Vagina (tissue), 2 donors: Measurements from ENCODE around the gene RNF113B. TPM values are rescaled to one million over a fixed set of nuclear protein-coding genes. Genes with fewer than 3 reads are reported as not detected.

Experiments
- DNase-seq, 2 donors: peaks; one replicate each; pipeline ENCODE4 v3.0.0-alpha.2; 2017; ENCODE audit errors: extremely low spot score in 2 of 2
- H3K27ac ChIP-seq: fragments of 200-600 bp; sonication (generic); one replicate; pipeline ENCODE4 v1.5.1; 2019
- H3K27me3 ChIP-seq: fragments of 200-600 bp; sonication (generic); one replicate; pipeline ENCODE4 v1.5.1; 2019
- H3K36me3 ChIP-seq, 2 donors: fragments of 200-600 bp; sonication (generic); one replicate each; pipeline ENCODE4 v1.5.1; 2017 to 2019
- H3K4me1 ChIP-seq: fragments of 200-600 bp; sonication (generic); one replicate; pipeline ENCODE4 v1.5.1; 2019
- H3K4me3 ChIP-seq, 2 donors: fragments of 200-600 bp; sonication (generic); 1 replicate in 1 of 2; 2 replicates in 1 of 2; pipeline ENCODE4 v1.5.1; 2016 to 2019
- H3K9me3 ChIP-seq: fragments of 200-600 bp; sonication (generic); one replicate; pipeline ENCODE4 v1.5.1; 2019
- POLR2A ChIP-seq, 2 donors: fragments of 450-650 bp; IDR thresholded peaks; one replicate each; pipeline ENCODE4 v1.6.1; 2017; ENCODE audit warnings: antibody characterized with exemption in 2 of 2, mild to moderate bottlenecking in 2 of 2, moderate library complexity in 2 of 2
- POLR2AphosphoS5 ChIP-seq, 2 donors: sonication (generic); formaldehyde crosslinking; IDR thresholded peaks; one replicate each; pipeline ENCODE4 v1.9.0; 2017; ENCODE audit warnings: antibody characterized with exemption in 2 of 2, mild to moderate bottlenecking in 2 of 2, low read depth in 1 of 2; ENCODE audit not compliant: insufficient read depth in 1 of 2
- intact Hi-C: fragments of 100-400 bp; cut with DNase I; formaldehyde crosslinking; loops from one replicate; pipeline ENCODE4 v1.15.1; 2023
- microRNA-seq: library from miRNA; unstranded; fragments of <30 nt; microRNA quantifications from one replicate; pipeline ENCODE4, GENCODE V29; 2017; ENCODE audit warnings: borderline number of aligned reads, borderline replicate concordance
- small RNA-seq: library from RNA; depleted of rRNA; stranded (forward); fragments of <200 nt; gene quantifications from one replicate; pipeline ENCODE3, GENCODE V24; 2016
- total RNA-seq: library from RNA; depleted of rRNA; stranded (reverse); fragments of >200 nt; gene quantifications from one replicate; pipeline ENCODE4 v1.2.3, GENCODE V29; 2016
- TF ChIP-seq, protein P1 (sequence below), 3 experiments: fragments of 450-650 bp in 2 of 3; fragments of 200-600 bp in 1 of 3; sonication (generic) in 1 of 3; IDR thresholded peaks; one replicate each; pipeline ENCODE4 v1.5.1; 2017 to 2019; ENCODE audit warnings: antibody characterized with exemption in 3 of 3, mild to moderate bottlenecking in 2 of 3, moderate library complexity in 2 of 3

The RNF113B gene
- total RNA-seq, 1 donor from 2014 or later, result not detected

DNA sequence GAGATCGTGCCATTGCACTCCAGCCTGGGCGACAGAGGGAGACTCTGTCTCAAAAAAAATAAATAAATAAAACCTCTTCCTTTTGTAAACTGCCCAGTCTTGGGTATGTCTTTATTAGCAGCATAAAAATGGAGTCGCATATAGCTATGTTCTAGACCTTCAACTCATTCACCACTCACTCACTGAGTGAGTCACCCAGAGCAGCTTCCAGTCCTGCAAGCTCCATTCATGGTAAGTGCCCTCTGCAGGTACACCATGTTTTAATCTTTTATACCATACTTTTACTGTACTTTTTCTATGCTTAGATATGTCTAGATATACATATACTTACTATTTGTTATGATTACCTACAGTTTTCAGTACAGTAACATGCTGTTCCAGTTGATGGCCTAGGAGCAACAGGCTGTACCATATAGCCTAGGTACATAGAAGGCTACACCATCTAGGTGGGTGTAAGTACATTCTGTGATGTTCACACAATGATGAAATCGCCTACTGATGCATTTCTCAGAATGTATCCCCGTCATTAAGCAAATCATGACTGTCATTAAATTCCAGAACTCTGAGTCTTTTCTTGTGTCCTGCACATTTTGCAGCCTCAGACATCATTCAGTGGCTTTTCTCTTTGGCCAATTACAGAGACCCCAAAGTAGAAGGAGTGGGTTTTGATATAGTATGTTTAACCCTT is 47.9 kb downstream of the RNF113B start:
- TF ChIP-seq POLR2AphosphoS5 (IDR thresholded peaks at IDR 0.05; ENCODE audit: insufficient read depth in 1 of 2, low read depth in 1 of 2) (no peak), POLR2A (IDR thresholded peaks at IDR 0.05) (no peak)
- TF ChIP-seq, protein P1, sequence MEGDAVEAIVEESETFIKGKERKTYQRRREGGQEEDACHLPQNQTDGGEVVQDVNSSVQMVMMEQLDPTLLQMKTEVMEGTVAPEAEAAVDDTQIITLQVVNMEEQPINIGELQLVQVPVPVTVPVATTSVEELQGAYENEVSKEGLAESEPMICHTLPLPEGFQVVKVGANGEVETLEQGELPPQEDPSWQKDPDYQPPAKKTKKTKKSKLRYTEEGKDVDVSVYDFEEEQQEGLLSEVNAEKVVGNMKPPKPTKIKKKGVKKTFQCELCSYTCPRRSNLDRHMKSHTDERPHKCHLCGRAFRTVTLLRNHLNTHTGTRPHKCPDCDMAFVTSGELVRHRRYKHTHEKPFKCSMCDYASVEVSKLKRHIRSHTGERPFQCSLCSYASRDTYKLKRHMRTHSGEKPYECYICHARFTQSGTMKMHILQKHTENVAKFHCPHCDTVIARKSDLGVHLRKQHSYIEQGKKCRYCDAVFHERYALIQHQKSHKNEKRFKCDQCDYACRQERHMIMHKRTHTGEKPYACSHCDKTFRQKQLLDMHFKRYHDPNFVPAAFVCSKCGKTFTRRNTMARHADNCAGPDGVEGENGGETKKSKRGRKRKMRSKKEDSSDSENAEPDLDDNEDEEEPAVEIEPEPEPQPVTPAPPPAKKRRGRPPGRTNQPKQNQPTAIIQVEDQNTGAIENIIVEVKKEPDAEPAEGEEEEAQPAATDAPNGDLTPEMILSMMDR (IDR thresholded peaks at IDR 0.05), result no peak
- intact Hi-C loops, result no loop called here

More for the DNA sequence above, 47.9 kb downstream of the RNF113B start:
- Histone ChIP-seq H3K27me3 (no peaks in the 10 kb centered on the region), H3K4me3 (no peak overlapping the region), H3K4me1 (no peaks in the 10 kb centered on the region), H3K9me3 (no peaks in the 10 kb centered on the region), H3K27ac (no peak overlapping the region), H3K36me3 (no peaks in the 10 kb centered on the region)
- DNase-seq, result no peak

Small RNA genes lying within 50 kb of the gene (microRNA-seq; reads per million reads assigned to microRNA genes)
- not detected for gene MIR3170

Small RNA genes lying within 50 kb of the gene (small RNA-seq; reads per million reads assigned to genes)
- gene MIR3170, result not detected

Other genes with a start within 250 kb of the RNF113B start
- gene IPO5, start 223.6 kb downstream of the RNF113B start, total RNA-seq, result 79.1 TPM
- gene FARP1, start 34.2 kb downstream of the RNF113B start, total RNA-seq, result 17.7 TPM